Endothelial cell of umbilical vein (primary cell): ENCODE results near the gene UBA6. TPM values are rescaled to one million over a fixed set of nuclear protein-coding genes. Genes with fewer than 3 reads are reported as not detected.
"Not testable (repeated sequence)": the region's sequence is repeated elsewhere in the genome, so short reads cannot be mapped to it uniquely, and the experiment has no call there.

Experiments used
- BruUV-seq: library from RNA; stranded (reverse); fragments of 400-500 nt; replicated peaks from 2 replicates; lab custom pipeline; 2021; lab: Mats Ljungman, UMichigan
- CTCF ChIA-PET: fragments of 300-600, 350-600 bp; sonication (Branson Sonifier 250); formaldehyde crosslinking; loops from one replicate; lab custom pipeline; 2021; ENCODE audit warnings: antibody characterized with exemption, inconsistent platforms; lab: Charles Lee
- POLR2A ChIA-PET: fragments of 300-600, 350-600 bp; sonication (Branson Sonifier 250); formaldehyde crosslinking; loops from one replicate; lab custom pipeline; 2021; ENCODE audit warnings: antibody characterized with exemption, inconsistent platforms; lab: Charles Lee
- DNase-seq: peaks from one replicate; pipeline ENCODE4 v3.0.0-alpha.2; 2011; ENCODE audit warnings: low read depth, low spot score
- FAIRE-seq: peaks from 2 replicates; lab custom pipeline; 2011; peaks lifted over from hg19 to GRCh38; lab: Jason Lieb, UNC
- H2AFZ ChIP-seq: 2 replicates; pipeline ENCODE4 v1.6.0; 2012; ENCODE audit warnings: low read depth, low read length, control low read depth, inconsistent platforms
- H3K27ac ChIP-seq: 2 replicates; pipeline ENCODE4 v1.5.1; 2011; ENCODE audit warnings: low read depth, mild to moderate bottlenecking, control low read depth, low read length, moderate library complexity; ENCODE audit not compliant: insufficient read depth
- H3K27me3 ChIP-seq, 2 experiments: 2 replicates each; pipeline versions ENCODE4 v1.6.0 to v1.6.1; 2011; ENCODE audit warnings: low read length in 2 of 2, mixed read lengths in 1 of 2; ENCODE audit not compliant: control insufficient read depth in 2 of 2, insufficient read depth in 2 of 2
- H3K36me3 ChIP-seq, 2 experiments: 2 replicates in 1 of 2; 3 replicates in 1 of 2; pipeline ENCODE4 v1.5.1; 2011; ENCODE audit warnings: low read length in 2 of 2, mild to moderate bottlenecking in 1 of 2, moderate library complexity in 1 of 2; ENCODE audit not compliant: control insufficient read depth in 2 of 2, insufficient read depth in 2 of 2; ENCODE audit errors: extremely low read depth in 1 of 2
- H3K4me1 ChIP-seq: 3 replicates; pipeline ENCODE4 v1.5.1; 2011; ENCODE audit warnings: mild to moderate bottlenecking, low read length; ENCODE audit not compliant: control insufficient read depth, insufficient read depth; ENCODE audit errors: extremely low read depth
- H3K4me2 ChIP-seq: 2 replicates; pipeline ENCODE4 v1.6.1; 2011; ENCODE audit warnings: low read length, control low read depth, mixed read lengths; ENCODE audit not compliant: insufficient read depth
- H3K4me3 ChIP-seq, 3 experiments: fragments of 200-600 bp in 1 of 3; sonication (generic), shearing (Covaris generic) in 1 of 3; replicated peaks in 1 of 3; 2 replicates each; pipeline ENCODE4 v1.5.1; 2011 to 2016; ENCODE audit warnings: control low read depth in 3 of 3, low read length in 3 of 3, mild to moderate bottlenecking in 2 of 3, inconsistent platforms in 1 of 3, low read depth in 1 of 3, moderate library complexity in 1 of 3; ENCODE audit not compliant: insufficient read depth in 1 of 3
- H3K79me2 ChIP-seq: 2 replicates; pipeline ENCODE4 v1.6.0; 2012; ENCODE audit warnings: low read length, inconsistent platforms; ENCODE audit not compliant: control insufficient read depth, insufficient read depth
- H3K9ac ChIP-seq: replicated peaks from 2 replicates; pipeline ENCODE3; 2011; ENCODE audit warnings: low read length, control low read depth; ENCODE audit not compliant: insufficient read depth; ENCODE audit errors: extremely low read depth
- H3K9me1 ChIP-seq: replicated peaks from 3 replicates; pipeline ENCODE4 v1.6.0; 2011; ENCODE audit warnings: mild to moderate bottlenecking, low read length; ENCODE audit not compliant: control insufficient read depth, insufficient read depth; ENCODE audit errors: extremely low read depth
- H3K9me3 ChIP-seq: replicated peaks from 2 replicates; pipeline ENCODE4 v1.5.1; 2012; ENCODE audit warnings: low read length, inconsistent platforms; ENCODE audit not compliant: control insufficient read depth, insufficient read depth
- H4K20me1 ChIP-seq: replicated peaks from 2 replicates; pipeline ENCODE3; 2011; ENCODE audit warnings: mild to moderate bottlenecking, low read length; ENCODE audit not compliant: control insufficient read depth, insufficient read depth; ENCODE audit errors: extremely low read depth
- CTCF ChIP-seq, 2 donors: IDR thresholded peaks; 1 replicate in 1 of 2; 2 replicates in 1 of 2; pipeline ENCODE4 v1.5.1; 2011; ENCODE audit warnings: low read length in 2 of 2, mild to moderate bottlenecking in 2 of 2, moderate library complexity in 2 of 2, control low read depth in 1 of 2, inconsistent platforms in 1 of 2, low read depth in 1 of 2; ENCODE audit not compliant: insufficient read depth in 1 of 2; ENCODE audit errors: extremely low read depth in 1 of 2
- EZH2 ChIP-seq: IDR thresholded peaks from 2 replicates; pipeline ENCODE4 v1.6.1; 2012; ENCODE audit warnings: borderline replicate concordance, low read depth, mild to moderate bottlenecking, moderate library complexity, low read length, inconsistent platforms; ENCODE audit not compliant: severe bottlenecking
- GATA2 ChIP-seq: IDR thresholded peaks from 2 replicates; pipeline ENCODE4 v1.7.0; 2011; ENCODE audit warnings: low read depth, mild to moderate bottlenecking, moderate library complexity, mixed read lengths, low read length; ENCODE audit not compliant: insufficient read length, insufficient read depth
- POLR2A ChIP-seq: IDR thresholded peaks from 2 replicates; pipeline ENCODE4 v1.6.1; 2012; ENCODE audit warnings: low read depth, mild to moderate bottlenecking, control low read depth, low read length
- dilution Hi-C: fragments of 300-500 bp; cut with MboI; formaldehyde crosslinking; loops from one replicate; pipeline ENCODE4 v1.15.0; 2019; ENCODE audit warnings: low sequenced_read_pairs; ENCODE audit not compliant: extremely low pct_ligation_motif_present
- intact Hi-C: fragments of 100-400 bp; cut with micrococcal nuclease; formaldehyde crosslinking; loops from one replicate; pipeline ENCODE4 v1.10.0; 2022
- polyA plus RNA-seq, 4 experiments: library from polyadenylated mRNA; depleted of rRNA in 3 of 4; stranded (reverse) in 3 of 4; unstranded in 1 of 4; fragments of >200 nt; gene quantifications; 2 replicates each; pipeline versions ENCODE4 v1.2.1 to v1.2.3, GENCODE V29; 2011 to 2012; ENCODE audit warnings: missing spikeins in 1 of 4
- total RNA-seq: library from RNA; stranded (reverse); gene quantifications from 2 replicates; pipeline ENCODE4 v1.2.3, GENCODE V29; 2021

The UBA6 gene
- total and polyA plus RNA-seq, 2 donors (not counting 3 experiments of a cell fraction or from before 2014, with no cell fraction given) = 30.9 to 96.4 TPM

- no peak for DNase-seq
- Histone ChIP-seq H3K4me3 (no peak overlapping the region), H3K9me1 (no peaks in the 10 kb centered on the region), H4K20me1 (no peaks in the 10 kb centered on the region), H3K79me2 (no peaks in the 10 kb centered on the region), H3K27ac (no peak overlapping the region), H3K27me3 (no peaks in the 10 kb centered on the region), H3K36me3 (peaks cover 4 to 15% of the 10 kb centered on the region in 2 experiments), H2AFZ (no peak overlapping the region), H3K4me1 (no peaks in the 10 kb centered on the region), H3K9me3 (no peaks in the 10 kb centered on the region), H3K4me2 (no peak overlapping the region), H3K9ac (no peak overlapping the region)
- BruUV-seq = no TSS peak
- ChIA-PET CTCF (interaction anchor here (1.0 kb wide), 1 partner anchor 14 kb away, joined by 3 read pairs; no protein-coding TSS in a partner anchor), POLR2A (no interaction called here)
- intact Hi-C loops = no loop called here
- dilution Hi-C loops = no loop called here
- TF ChIP-seq EZH2 (no peak), GATA2 (no peak), POLR2A (no peak), CTCF (IDR thresholded peaks at IDR 0.05; ENCODE audit: extremely low read depth in 1 of 2, insufficient read depth in 1 of 2, low read depth in 1 of 2, low read length in 2 of 2) (no peak)
- FAIRE-seq = no peak
Measured at GRCh38 chr4:67638136-67638535, 62.8 kb downstream of the UBA6 start.

- H3K9ac ChIP-seq, intact Hi-C loops, H3K27me3 ChIP-seq, H4K20me1 ChIP-seq, POLR2A ChIA-PET, H3K4me3 ChIP-seq, H3K79me2 ChIP-seq, CTCF ChIA-PET, H2AFZ ChIP-seq, BruUV-seq, FAIRE-seq, dilution Hi-C loops, H3K4me2 ChIP-seq, H3K9me1 ChIP-seq, H3K27ac ChIP-seq, H3K4me1 ChIP-seq, H3K9me3 ChIP-seq, DNase-seq: not testable (repeated sequence)
- H3K36me3 ChIP-seq = peaks cover 4 to 19% of the 10 kb centered on the region in 2 experiments
Measured at GRCh38 chr4:67636978-67637377, 64.0 kb downstream of the UBA6 start.
